Mammary epithelial cell (primary cell): ENCODE results near the gene STX11.

ENCODE experiments used
- CTCF ChIP-seq, 2 donors: IDR thresholded peaks in 1 of 2; conservative IDR thresholded peaks in 1 of 2; 2 replicates each; pipeline ENCODE4 v1.5.1; 2011 to 2012; ENCODE audit warnings: inconsistent platforms in 2 of 2, low read length in 2 of 2, mild to moderate bottlenecking in 2 of 2, control low read depth in 1 of 2, low read depth in 1 of 2; ENCODE audit not compliant: insufficient read depth in 1 of 2; ENCODE audit errors: extremely low read depth in 1 of 2
- EZH2 ChIP-seq: IDR thresholded peaks from 2 replicates; pipeline ENCODE4 v1.6.1; 2012; ENCODE audit warnings: low read length, inconsistent platforms, borderline replicate concordance

GRCh38 chr6:144189351-144189750 lies 39.0 kb downstream of the STX11 start:
- no peak for TF ChIP-seq CTCF (conservative IDR thresholded peaks at IDR 0.05 in 1 of 2, IDR thresholded peaks at IDR 0.05 in 1 of 2; ENCODE audit: extremely low read depth in 1 of 2, insufficient read depth in 1 of 2, low read depth in 1 of 2, low read length in 2 of 2)
- no peak for TF ChIP-seq EZH2
